ENCODE data around the gene MBNL3. TPM values are rescaled to one million over a fixed set of nuclear protein-coding genes. Genes with fewer than 3 reads are reported as not detected.
"Not testable (repeated sequence)": the region's sequence is repeated elsewhere in the genome, so short reads cannot be mapped to it uniquely, and the experiment has no call there.

Gene MBNL3
- total RNA-seq, 1 experiment from 2014 or later: 22.2 TPM

DNA sequence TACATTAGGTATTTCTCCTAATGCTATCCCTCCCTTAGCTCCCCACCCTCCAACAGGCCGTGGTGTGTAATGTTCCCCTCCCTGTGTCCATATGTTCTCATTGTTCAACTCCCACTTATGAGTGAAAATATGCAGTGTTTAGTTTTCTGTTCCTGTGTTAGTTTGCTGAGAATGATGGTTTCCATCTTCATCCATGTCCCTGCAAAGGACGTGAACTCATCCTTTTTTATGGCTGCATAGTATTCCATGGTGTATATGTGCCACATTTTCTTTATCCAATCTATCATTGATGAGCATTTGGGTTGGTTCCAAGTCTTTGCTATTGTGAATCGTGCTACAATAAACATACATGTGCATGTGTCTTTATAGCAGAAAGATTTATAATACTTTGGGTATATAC lies 42.9 kb downstream of the MBNL3 start:
- not testable (repeated sequence) for H3K9me2 ChIP-seq (replicated peaks; ENCODE audit: insufficient read depth, low read length)

DNA sequence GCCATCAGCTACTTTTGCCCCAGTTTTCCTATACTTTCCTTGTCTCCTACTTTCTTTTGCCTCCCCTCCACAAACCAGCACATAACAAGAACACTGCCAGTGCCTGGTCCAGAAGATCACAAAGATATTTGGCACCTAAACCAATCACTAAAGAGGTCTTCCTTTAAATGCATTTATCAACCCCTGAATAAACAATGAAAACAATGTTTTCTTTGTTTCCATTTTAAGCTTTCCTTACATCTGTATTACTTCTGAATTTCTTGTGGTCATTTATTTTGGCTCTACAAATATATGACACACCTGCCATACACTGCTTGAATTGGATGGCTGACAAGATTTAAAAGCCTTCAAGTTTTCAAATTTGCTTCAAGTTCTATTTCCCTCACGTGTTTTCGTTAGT lies 43.9 kb downstream of the MBNL3 start:
- Histone ChIP-seq H3K27me3 (ENCODE audit: low read length) (no peaks in the 10 kb centered on the region), H3K36me3 (ENCODE audit: insufficient read depth, low read length) (no peaks in the 10 kb centered on the region), H3K4me1 (ENCODE audit: low read length) (no peaks in the 10 kb centered on the region), H3K9me2 (replicated peaks; ENCODE audit: insufficient read depth, low read length) (no peaks in the 10 kb centered on the region), H3K9ac (ENCODE audit: low read length) (no peak overlapping the region), H3K9me3 (ENCODE audit: low read length) (no peaks in the 10 kb centered on the region), H2AFZ (ENCODE audit: low read length) (no peak overlapping the region), H3K79me2 (ENCODE audit: low read length) (no peaks in the 10 kb centered on the region), H4K20me1 (ENCODE audit: insufficient read depth, low read depth, low read length) (0 out of 2 replicates have a peak, but pooled peaks cover 4% of the 10 kb centered on the region), H3K4me3 (ENCODE audit: low read length) (no peak overlapping the region), H3K27ac (ENCODE audit: low read length) (no peak overlapping the region), H3K4me2 (ENCODE audit: low read depth, low read length, poor library complexity, severe bottlenecking) (no peak overlapping the region)
- DNase-seq: no peak

More for the DNA sequence above, 42.9 kb downstream of the MBNL3 start:
- not testable (repeated sequence) for DNase-seq; H3K27ac ChIP-seq (ENCODE audit: low read length); H3K9ac ChIP-seq (ENCODE audit: low read length); H3K4me1 ChIP-seq (ENCODE audit: low read length); H2AFZ ChIP-seq (ENCODE audit: low read length); H3K9me3 ChIP-seq (ENCODE audit: low read length); H3K36me3 ChIP-seq (ENCODE audit: insufficient read depth, low read length); H3K4me2 ChIP-seq (ENCODE audit: low read depth, low read length, poor library complexity, severe bottlenecking); H3K4me3 ChIP-seq (ENCODE audit: low read length); H4K20me1 ChIP-seq (ENCODE audit: insufficient read depth, low read depth, low read length); H3K79me2 ChIP-seq (ENCODE audit: low read length); H3K27me3 ChIP-seq (ENCODE audit: low read length)

DNA sequence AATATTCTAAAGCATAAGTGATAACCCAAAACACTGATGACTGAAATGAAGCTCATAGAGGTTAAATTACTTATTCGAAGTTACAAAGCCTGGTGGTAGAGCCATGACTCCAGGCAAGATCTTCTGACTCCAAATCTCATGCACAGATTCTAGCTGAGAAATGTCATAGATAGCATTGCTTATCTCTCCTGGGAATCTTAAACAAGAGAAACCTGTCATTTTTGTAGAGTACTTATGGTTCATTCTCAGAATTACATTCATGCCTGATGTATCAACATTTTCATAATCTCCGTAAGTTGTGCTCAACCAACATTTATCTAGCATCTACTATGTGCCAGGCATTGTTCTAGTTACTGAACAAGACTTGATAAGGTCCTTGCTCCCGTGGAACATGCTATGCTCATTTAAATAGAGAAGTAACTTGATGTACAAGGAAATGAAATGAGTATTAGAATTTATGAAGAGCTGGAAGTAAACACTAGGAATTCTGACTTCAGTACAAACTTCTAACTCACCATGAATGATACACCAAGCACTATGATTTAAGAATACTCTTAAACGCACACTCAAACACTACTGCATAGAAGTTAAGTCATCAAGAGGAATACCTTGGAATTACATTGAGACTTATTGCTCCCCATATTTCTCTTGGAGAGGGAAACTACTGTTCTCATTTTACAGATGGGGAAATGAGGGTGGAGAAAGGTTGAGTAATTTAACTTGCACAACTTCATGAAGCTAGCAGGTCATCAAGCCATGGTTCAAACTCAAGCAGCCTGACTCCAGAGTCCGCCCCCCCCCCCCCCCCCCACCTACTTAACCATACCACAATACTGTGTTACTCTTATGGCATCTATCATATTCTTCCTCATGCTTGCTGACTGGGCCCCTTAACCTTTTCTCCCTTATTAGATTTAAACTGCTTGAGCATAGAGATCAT lies 45.4 kb downstream of the MBNL3 start:
- no peaks in the 10 kb centered on the region for H3K9me3 ChIP-seq (ENCODE audit: low read length)
- H3K9me2 ChIP-seq (replicated peaks; ENCODE audit: insufficient read depth, low read length): no peaks in the 10 kb centered on the region
- no peak overlapping the region for H2AFZ ChIP-seq (ENCODE audit: low read length)
- H3K4me3 ChIP-seq (ENCODE audit: low read length): no peak overlapping the region
- H3K36me3 ChIP-seq (ENCODE audit: insufficient read depth, low read length): no peaks in the 10 kb centered on the region
- no peak overlapping the region for H3K4me2 ChIP-seq (ENCODE audit: low read depth, low read length, poor library complexity, severe bottlenecking)
- no peak overlapping the region for H3K9ac ChIP-seq (ENCODE audit: low read length)
- H3K4me1 ChIP-seq (ENCODE audit: low read length): no peaks in the 10 kb centered on the region
- DNase-seq: no peak
- no peaks in the 10 kb centered on the region for H3K79me2 ChIP-seq (ENCODE audit: low read length)
- H4K20me1 ChIP-seq (ENCODE audit: insufficient read depth, low read depth, low read length): 0 out of 2 replicates have a peak, but pooled peaks cover 4% of the 10 kb centered on the region
- H3K27ac ChIP-seq (ENCODE audit: low read length): no peak overlapping the region
- no peaks in the 10 kb centered on the region for H3K27me3 ChIP-seq (ENCODE audit: low read length)

DNA sequence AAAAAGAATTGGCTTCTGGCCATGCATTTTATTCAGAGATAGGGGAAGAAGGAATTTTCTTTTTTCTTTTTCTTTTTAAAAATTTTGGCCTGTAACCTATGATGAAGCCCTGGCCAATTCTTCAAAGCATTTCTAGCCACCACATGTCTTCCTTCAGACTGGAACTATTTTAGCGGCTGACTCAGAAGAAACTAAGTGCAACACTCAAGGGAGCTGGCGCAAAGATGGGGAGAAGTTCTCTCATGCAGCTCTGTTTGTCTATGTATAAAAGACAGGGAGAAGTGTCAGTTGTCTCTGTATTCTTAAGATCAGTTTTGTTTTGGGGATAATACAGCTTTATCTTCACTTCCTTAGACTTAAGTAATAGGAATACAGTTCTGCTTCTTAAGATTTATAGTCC lies 46.1 kb downstream of the MBNL3 start:
- no peak overlapping the region for H3K4me2 ChIP-seq (ENCODE audit: low read depth, low read length, poor library complexity, severe bottlenecking)
- no peak overlapping the region for H2AFZ ChIP-seq (ENCODE audit: low read length)
- H3K27ac ChIP-seq (ENCODE audit: low read length): no peak overlapping the region
- no peak overlapping the region for H3K9ac ChIP-seq (ENCODE audit: low read length)
- no peaks in the 10 kb centered on the region for H3K9me2 ChIP-seq (replicated peaks; ENCODE audit: insufficient read depth, low read length)
- H3K4me1 ChIP-seq (ENCODE audit: low read length): no peaks in the 10 kb centered on the region
- no peaks in the 10 kb centered on the region for H3K36me3 ChIP-seq (ENCODE audit: insufficient read depth, low read length)
- no peaks in the 10 kb centered on the region for H3K27me3 ChIP-seq (ENCODE audit: low read length)
- DNase-seq: no peak
- 0 out of 2 replicates have a peak, but pooled peaks cover 4% of the 10 kb centered on the region for H4K20me1 ChIP-seq (ENCODE audit: insufficient read depth, low read depth, low read length)
- no peaks in the 10 kb centered on the region for H3K9me3 ChIP-seq (ENCODE audit: low read length)
- no peaks in the 10 kb centered on the region for H3K79me2 ChIP-seq (ENCODE audit: low read length)
- H3K4me3 ChIP-seq (ENCODE audit: low read length): no peak overlapping the region

DNA sequence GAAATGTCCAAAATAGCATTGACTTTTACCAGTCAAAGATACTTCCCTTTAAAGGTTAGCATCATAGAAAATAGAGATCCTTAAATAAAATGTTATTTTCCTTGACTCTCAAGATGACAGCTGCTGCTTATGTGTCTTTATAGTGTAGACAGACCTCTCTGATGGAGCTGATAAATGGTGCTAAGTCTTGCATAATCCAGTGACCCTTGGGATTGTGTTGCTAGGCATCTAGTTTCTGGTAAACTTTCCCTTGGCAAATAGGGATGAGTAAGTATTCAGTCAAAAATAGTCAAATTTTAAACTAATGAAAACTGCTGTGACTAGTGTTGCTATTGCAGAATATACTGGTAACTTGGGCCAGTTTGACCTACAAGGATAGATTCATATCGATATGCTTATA lies 53.6 kb downstream of the MBNL3 start:
- no peaks in the 10 kb centered on the region for H3K9me3 ChIP-seq (ENCODE audit: low read length)
- H3K27ac ChIP-seq (ENCODE audit: low read length): no peak overlapping the region
- no peak overlapping the region for H3K9ac ChIP-seq (ENCODE audit: low read length)
- H4K20me1 ChIP-seq (ENCODE audit: insufficient read depth, low read depth, low read length): no peaks in the 10 kb centered on the region
- no peaks in the 10 kb centered on the region for H3K79me2 ChIP-seq (ENCODE audit: low read length)
- H3K4me1 ChIP-seq (ENCODE audit: low read length): no peaks in the 10 kb centered on the region
- H3K4me3 ChIP-seq (ENCODE audit: low read length): no peak overlapping the region
- no peak overlapping the region for H2AFZ ChIP-seq (ENCODE audit: low read length)
- H3K27me3 ChIP-seq (ENCODE audit: low read length): no peaks in the 10 kb centered on the region
- no peaks in the 10 kb centered on the region for H3K9me2 ChIP-seq (replicated peaks; ENCODE audit: insufficient read depth, low read length)
- no peaks in the 10 kb centered on the region for H3K36me3 ChIP-seq (ENCODE audit: insufficient read depth, low read length)
- H3K4me2 ChIP-seq (ENCODE audit: low read depth, low read length, poor library complexity, severe bottlenecking): no peak overlapping the region
- no peak for DNase-seq

DNA sequence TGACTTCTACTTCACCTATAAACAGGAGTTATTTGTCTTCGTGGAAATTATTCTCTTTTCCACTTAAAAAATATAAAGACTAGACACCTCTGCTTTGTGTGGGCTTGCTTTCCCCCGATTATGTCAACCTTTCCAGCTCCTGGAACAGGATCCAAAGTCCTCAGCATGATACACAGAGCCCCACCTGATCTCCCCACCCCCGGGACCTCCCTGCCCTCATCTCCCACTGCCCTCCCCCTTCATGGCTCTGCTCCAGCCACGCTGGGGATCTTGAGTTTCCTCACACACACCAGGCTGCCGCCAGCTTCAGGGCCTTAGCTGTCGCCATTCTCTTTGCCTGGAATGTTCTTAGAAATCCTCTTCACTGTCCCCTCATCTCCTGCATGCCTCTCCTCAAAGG lies 55.3 kb downstream of the MBNL3 start:
- H3K36me3 ChIP-seq (ENCODE audit: insufficient read depth, low read length): no peaks in the 10 kb centered on the region
- H3K9me3 ChIP-seq (ENCODE audit: low read length): no peaks in the 10 kb centered on the region
- no peaks in the 10 kb centered on the region for H4K20me1 ChIP-seq (ENCODE audit: insufficient read depth, low read depth, low read length)
- no peak overlapping the region for H3K9ac ChIP-seq (ENCODE audit: low read length)
- no peak overlapping the region for H3K27ac ChIP-seq (ENCODE audit: low read length)
- no peak for DNase-seq
- no peaks in the 10 kb centered on the region for H3K9me2 ChIP-seq (replicated peaks; ENCODE audit: insufficient read depth, low read length)
- no peaks in the 10 kb centered on the region for H3K4me1 ChIP-seq (ENCODE audit: low read length)
- no peak overlapping the region for H3K4me2 ChIP-seq (ENCODE audit: low read depth, low read length, poor library complexity, severe bottlenecking)
- no peaks in the 10 kb centered on the region for H3K27me3 ChIP-seq (ENCODE audit: low read length)
- H2AFZ ChIP-seq (ENCODE audit: low read length): no peak overlapping the region
- H3K79me2 ChIP-seq (ENCODE audit: low read length): no peaks in the 10 kb centered on the region
- H3K4me3 ChIP-seq (ENCODE audit: low read length): no peak overlapping the region

DNA sequence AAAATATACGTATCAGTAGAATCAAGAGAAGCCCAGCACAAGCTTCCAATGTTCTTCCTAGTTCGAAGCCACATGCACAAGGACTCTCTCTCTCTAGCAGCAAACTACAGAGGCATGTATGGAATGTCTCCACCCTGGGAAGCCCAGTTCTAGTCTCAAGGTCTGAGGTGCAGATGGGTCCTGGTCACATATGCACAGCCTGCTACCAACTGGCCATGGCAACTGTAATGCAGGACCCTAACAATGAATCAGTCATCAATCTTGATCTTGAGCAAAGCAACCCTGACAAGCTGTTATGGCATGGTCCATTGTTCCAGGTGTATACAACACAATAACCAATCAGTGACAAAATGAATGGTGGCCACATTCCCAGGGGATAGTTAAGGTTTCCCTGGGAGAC lies 55.8 kb downstream of the MBNL3 start:
- Histone ChIP-seq H3K27ac (ENCODE audit: low read length) (no peak overlapping the region), H3K4me2 (ENCODE audit: low read depth, low read length, poor library complexity, severe bottlenecking) (no peak overlapping the region), H3K79me2 (ENCODE audit: low read length) (no peaks in the 10 kb centered on the region), H4K20me1 (ENCODE audit: insufficient read depth, low read depth, low read length) (no peaks in the 10 kb centered on the region), H3K9me3 (ENCODE audit: low read length) (no peaks in the 10 kb centered on the region), H3K9ac (ENCODE audit: low read length) (no peak overlapping the region), H3K9me2 (replicated peaks; ENCODE audit: insufficient read depth, low read length) (no peaks in the 10 kb centered on the region), H3K36me3 (ENCODE audit: insufficient read depth, low read length) (no peaks in the 10 kb centered on the region), H3K27me3 (ENCODE audit: low read length) (no peaks in the 10 kb centered on the region), H3K4me3 (ENCODE audit: low read length) (no peak overlapping the region), H3K4me1 (ENCODE audit: low read length) (no peaks in the 10 kb centered on the region), H2AFZ (ENCODE audit: low read length) (no peak overlapping the region)
- DNase-seq: no peak

DNA sequence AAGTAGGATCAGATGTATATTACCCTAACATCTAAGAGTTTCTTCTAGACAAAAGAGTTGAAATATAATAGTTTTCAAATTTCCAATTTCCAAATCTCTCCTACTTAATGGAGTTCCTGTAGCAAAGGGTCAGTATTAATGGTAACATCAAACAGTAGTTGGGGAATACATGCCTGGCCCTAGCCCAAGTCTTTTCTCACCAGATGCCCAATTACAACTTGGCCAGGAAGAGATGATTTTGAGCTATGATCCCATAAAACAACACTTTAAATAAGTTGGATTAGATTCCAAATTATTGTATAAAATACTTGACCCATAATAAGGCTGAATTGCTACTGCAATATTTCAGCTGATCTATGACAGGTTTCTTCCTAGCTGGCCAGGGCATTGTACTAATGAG lies 59.9 kb downstream of the MBNL3 start:
- H3K9me2 ChIP-seq (replicated peaks; ENCODE audit: insufficient read depth, low read length): no peaks in the 10 kb centered on the region
- H3K27me3 ChIP-seq (ENCODE audit: low read length): no peaks in the 10 kb centered on the region
- H2AFZ ChIP-seq (ENCODE audit: low read length): no peak overlapping the region
- no peaks in the 10 kb centered on the region for H3K79me2 ChIP-seq (ENCODE audit: low read length)
- H4K20me1 ChIP-seq (ENCODE audit: insufficient read depth, low read depth, low read length): no peaks in the 10 kb centered on the region
- no peak overlapping the region for H3K9ac ChIP-seq (ENCODE audit: low read length)
- H3K4me1 ChIP-seq (ENCODE audit: low read length): no peaks in the 10 kb centered on the region
- no peak overlapping the region for H3K4me3 ChIP-seq (ENCODE audit: low read length)
- no peaks in the 10 kb centered on the region for H3K9me3 ChIP-seq (ENCODE audit: low read length)
- no peak overlapping the region for H3K27ac ChIP-seq (ENCODE audit: low read length)
- no peak for DNase-seq
- H3K4me2 ChIP-seq (ENCODE audit: low read depth, low read length, poor library complexity, severe bottlenecking): no peak overlapping the region
- no peaks in the 10 kb centered on the region for H3K36me3 ChIP-seq (ENCODE audit: insufficient read depth, low read length)

Data from Karpas-422 (cell line).